HG02798 (cell line): ENCODE measurements around the gene DRAM2.
"Not testable (repeated sequence)": the region's sequence is repeated elsewhere in the genome, so short reads cannot be mapped to it uniquely, and the experiment has no call there.

ENCODE experiments used
- ATAC-seq: cut with Tn5 transposase; IDR thresholded peaks from one replicate; pipeline ENCODE4 v1.9.1; 2021; ENCODE audit warnings: mild to moderate bottlenecking; ENCODE audit not compliant: unreplicated experiment, poor library complexity

Gene DRAM2

GRCh38 chr1:111145542-111145941, 5.6 kb upstream of the DRAM2 start:
- no peak for ATAC-seq

- ATAC-seq = no peak
Measured at GRCh38 chr1:111142356-111142975, 2.6 kb upstream of the DRAM2 start.

- no peak for ATAC-seq
Measured at GRCh38 chr1:111141245-111142220, 1.6 kb upstream of the DRAM2 start.

GRCh38 chr1:111140680-111140967, 731 bp upstream of the DRAM2 start:
- no peak for ATAC-seq

GRCh38 chr1:111139324-111139955, 453 bp downstream of the DRAM2 start:
- ATAC-seq = peak; percentile 44

- no peak for ATAC-seq
Measured at GRCh38 chr1:111133866-111134265, 6.0 kb downstream of the DRAM2 start.

GRCh38 chr1:111131693-111132092, 8.2 kb downstream of the DRAM2 start:
- no peak for ATAC-seq

GRCh38 chr1:111129376-111129775, 10.5 kb downstream of the DRAM2 start:
- no peak for ATAC-seq

- peak; percentile 82 for ATAC-seq
Measured at GRCh38 chr1:111127923-111128643, 11.8 kb downstream of the DRAM2 start.

GRCh38 chr1:111126354-111126753, 13.5 kb downstream of the DRAM2 start:
- ATAC-seq = no peak

- ATAC-seq = no peak
Measured at GRCh38 chr1:111116496-111116895, 23.4 kb downstream of the DRAM2 start.

GRCh38 chr1:111110197-111110899, 29.5 kb downstream of the DRAM2 start:
- ATAC-seq = no peak

- ATAC-seq = no peak
Measured at GRCh38 chr1:111104981-111105380, 34.9 kb downstream of the DRAM2 start.

GRCh38 chr1:111101854-111102642, 37.8 kb downstream of the DRAM2 start:
- ATAC-seq = no peak

GRCh38 chr1:111099289-111099688, 40.6 kb downstream of the DRAM2 start:
- ATAC-seq = no peak

- ATAC-seq = no peak
Measured at GRCh38 chr1:111097356-111098099, 42.4 kb downstream of the DRAM2 start.

- not testable (repeated sequence) for ATAC-seq
Measured at GRCh38 chr1:111095421-111095820, 44.5 kb downstream of the DRAM2 start.

GRCh38 chr1:111089638-111090037, 50.3 kb downstream of the DRAM2 start:
- ATAC-seq = no peak

GRCh38 chr1:111085676-111086075, 54.2 kb downstream of the DRAM2 start:
- ATAC-seq = no peak
